CD8-positive, alpha-beta memory T cell (primary cell): ENCODE data around the gene TBC1D2B. TPM values are rescaled to one million over a fixed set of nuclear protein-coding genes. Genes with fewer than 3 reads are reported as not detected.
A peak's percentile ranks its signal among the peaks of the same experiment; 100 is the strongest.

Experiments used
- CTCF ChIA-PET: fragments of 350-600 bp; sonication (Branson Sonifier 250); formaldehyde crosslinking; loops from one replicate; lab custom pipeline; 2021; ENCODE audit warnings: antibody characterized with exemption; lab: Charles Lee
- POLR2A ChIA-PET: fragments of 350-600 bp; sonication (Branson Sonifier 250); formaldehyde crosslinking; loops from one replicate; lab custom pipeline; 2021; ENCODE audit warnings: antibody characterized with exemption; lab: Charles Lee
- DNase-seq, 5 donors: peaks; one replicate each; pipeline versions ENCODE4 v3.0.0 to v3.0.0-alpha.2; 2020 to 2022; ENCODE audit warnings: mixed read lengths in 1 of 5
- H3K27ac ChIP-seq: one replicate; pipeline ENCODE4 v1.7.0; 2013; ENCODE audit warnings: low read depth, mild to moderate bottlenecking, low read length, moderate library complexity
- H3K27me3 ChIP-seq: 2 replicates; pipeline ENCODE4 v1.7.0; 2013; ENCODE audit warnings: low read length, mild to moderate bottlenecking; ENCODE audit not compliant: insufficient read depth, poor library complexity, severe bottlenecking
- H3K36me3 ChIP-seq: 2 replicates; pipeline ENCODE4 v1.7.0; 2013; ENCODE audit warnings: mild to moderate bottlenecking, low read length, moderate library complexity; ENCODE audit not compliant: insufficient read depth
- H3K4me1 ChIP-seq: 2 replicates; pipeline ENCODE4 v1.7.0; 2013; ENCODE audit warnings: mild to moderate bottlenecking, low read length, moderate library complexity; ENCODE audit not compliant: insufficient read depth
- H3K4me3 ChIP-seq: 2 replicates; pipeline ENCODE4 v1.7.0; 2013; ENCODE audit warnings: mild to moderate bottlenecking, low read length
- H3K9me3 ChIP-seq: 2 replicates; pipeline ENCODE4 v1.7.0; 2013; ENCODE audit warnings: mild to moderate bottlenecking, low read length
- H3K27ac Mint-ChIP-seq, 8 donors: one replicate each; pipeline ENCODE4 v1.8.0; 2020 to 2021; ENCODE audit warnings: mixed read lengths in 8 of 8, mild to moderate bottlenecking in 6 of 8, inconsistent platforms in 3 of 8, moderate library complexity in 3 of 8
- H3K27me3 Mint-ChIP-seq, 2 donors: one replicate each; pipeline ENCODE4 v1.8.0; 2020 to 2021; ENCODE audit warnings: mixed read lengths in 2 of 2, mild to moderate bottlenecking in 1 of 2, moderate library complexity in 1 of 2
- H3K36me3 Mint-ChIP-seq, 3 donors: one replicate each; pipeline ENCODE4 v1.8.0; 2020 to 2021; ENCODE audit warnings: mixed read lengths in 3 of 3, inconsistent platforms in 1 of 3, mild to moderate bottlenecking in 1 of 3
- H3K4me1 Mint-ChIP-seq, 3 donors: one replicate each; pipeline ENCODE4 v1.8.0; 2020 to 2021; ENCODE audit warnings: mixed read lengths in 3 of 3, inconsistent platforms in 1 of 3, mild to moderate bottlenecking in 1 of 3
- H3K4me3 Mint-ChIP-seq, 7 donors: one replicate each; pipeline ENCODE4 v1.8.0; 2020 to 2021; ENCODE audit warnings: mixed read lengths in 7 of 7, mild to moderate bottlenecking in 6 of 7, moderate library complexity in 4 of 7, inconsistent platforms in 2 of 7
- H3K9me3 Mint-ChIP-seq, 5 donors: one replicate each; pipeline ENCODE4 v1.8.0; 2020 to 2022; ENCODE audit warnings: mixed read lengths in 5 of 5, mild to moderate bottlenecking in 3 of 5, moderate library complexity in 2 of 5, inconsistent platforms in 1 of 5
- polyA plus RNA-seq: library from polyadenylated mRNA; unstranded; fragments of 300-500 nt; fragmentation: Illumina TruSeq; gene quantifications from one replicate; pipeline ENCODE4 v1.2.3, GENCODE V29; 2021
- total RNA-seq, 2 experiments: library from RNA; stranded (reverse); gene quantifications; one replicate each; pipeline ENCODE4 v1.2.3, GENCODE V29; 2021

TBC1D2B gene
- total and polyA plus RNA-seq, 3 experiments from 2014 or later: 26.4 to 41.1 (median 40.1) TPM

- CTCF ChIA-PET: interaction anchor here (0.7 to 1.3 kb wide), 7 partner anchors 10 to 63 kb away, joined by 3 to 6 read pairs (median 4); no protein-coding TSS in a partner anchor
Observed at GRCh38 chr15:78045189-78045588, 32.3 kb downstream of the TBC1D2B start.

GRCh38 chr15:78044407-78045155 lies 32.9 kb downstream of the TBC1D2B start:
- H3K9me3 Mint-ChIP-seq: no peaks in the 10 kb centered on the region
- H3K27me3 ChIP-seq: no peaks in the 10 kb centered on the region
- H3K27ac Mint-ChIP-seq: peak overlapping the region; percentile 89 to 100 (median 98)
- peak overlapping the region in 6 of 7 donors; percentile 67 to 90 (median 76) for H3K4me3 Mint-ChIP-seq
- peak in 4 of 5 donors; percentile 37 to 74 (median 54) for DNase-seq
- POLR2A ChIA-PET: interaction anchor here (0.5 to 1.0 kb wide), 5 partner anchors 11 to 68 kb away, joined by 3 read pairs; no protein-coding TSS in a partner anchor
- peaks cover 90 to 100% (median 94%) of the 10 kb centered on the region in 3 donors for H3K4me1 Mint-ChIP-seq
- H3K36me3 Mint-ChIP-seq: peaks cover 6 to 42% (median 16%) of the 10 kb centered on the region in 3 donors
- H3K27me3 Mint-ChIP-seq: peaks cover 0 to 1% of the 10 kb centered on the region in 2 donors
- H3K9me3 ChIP-seq: no peaks in the 10 kb centered on the region
- CTCF ChIA-PET: interaction anchor here (0.7 to 1.3 kb wide), 8 partner anchors 9 to 78 kb away, joined by 3 to 6 read pairs (median 4); no protein-coding TSS in a partner anchor
- H3K27ac ChIP-seq: peak overlapping the region; percentile 44
- peaks cover 93% of the 10 kb centered on the region for H3K4me1 ChIP-seq
- peaks cover 6% of the 10 kb centered on the region for H3K36me3 ChIP-seq
- H3K4me3 ChIP-seq: no peak overlapping the region

More at GRCh38 chr15:78045189-78045588, 32.3 kb downstream of the TBC1D2B start:
- no peaks in the 10 kb centered on the region for H3K9me3 Mint-ChIP-seq
- DNase-seq: no peak
- peaks cover 3 to 38% (median 14%) of the 10 kb centered on the region in 3 donors for H3K36me3 Mint-ChIP-seq
- peaks cover 6% of the 10 kb centered on the region for H3K36me3 ChIP-seq
- H3K4me3 ChIP-seq: no peak overlapping the region
- peaks cover 90 to 100% (median 94%) of the 10 kb centered on the region in 3 donors for H3K4me1 Mint-ChIP-seq
- H3K4me1 ChIP-seq: peaks cover 93% of the 10 kb centered on the region
- H3K27me3 ChIP-seq: no peaks in the 10 kb centered on the region
- peak overlapping the region; percentile 44 for H3K27ac ChIP-seq
- peak overlapping the region in 4 of 7 donors; percentile 16 to 57 (median 40) for H3K4me3 Mint-ChIP-seq
- POLR2A ChIA-PET: interaction anchor here (0.5 to 1.0 kb wide), 5 partner anchors 10 to 68 kb away, joined by 3 read pairs; no protein-coding TSS in a partner anchor
- no peaks in the 10 kb centered on the region for H3K9me3 ChIP-seq
- peaks cover 0 to 1% of the 10 kb centered on the region in 2 donors for H3K27me3 Mint-ChIP-seq
- H3K27ac Mint-ChIP-seq: peak overlapping the region; percentile 87 to 98 (median 96)

- H3K27me3 Mint-ChIP-seq: peaks cover 0 to 3% of the 10 kb centered on the region in 2 donors
- no peak for DNase-seq
- H3K9me3 ChIP-seq: no peaks in the 10 kb centered on the region
- ChIA-PET POLR2A (interaction anchor here (1.4 to 1.7 kb wide), 2 partner anchors 20 to 26 kb away, joined by 5 to 6 read pairs; no protein-coding TSS in a partner anchor), CTCF (interaction anchor here (1.0 to 1.6 kb wide), 3 partner anchors 8 to 74 kb away, joined by 3 to 8 read pairs (median 5); no protein-coding TSS in a partner anchor)
- H3K4me1 Mint-ChIP-seq: peaks cover 89 to 100% (median 94%) of the 10 kb centered on the region in 3 donors
- H3K27ac ChIP-seq: no peak overlapping the region
- peaks cover 91% of the 10 kb centered on the region for H3K4me1 ChIP-seq
- peaks cover 7 to 58% (median 17%) of the 10 kb centered on the region in 3 donors for H3K36me3 Mint-ChIP-seq
- H3K27me3 ChIP-seq: no peaks in the 10 kb centered on the region
- no peaks in the 10 kb centered on the region for H3K9me3 Mint-ChIP-seq
- no peak overlapping the region for H3K4me3 ChIP-seq
- H3K4me3 Mint-ChIP-seq: no peak overlapping the region
- H3K36me3 ChIP-seq: peaks cover 6% of the 10 kb centered on the region
- peak overlapping the region in 7 of 8 donors; percentile 86 to 94 (median 89) for H3K27ac Mint-ChIP-seq
Observed at GRCh38 chr15:78041946-78042345, 35.6 kb downstream of the TBC1D2B start.

GRCh38 chr15:78040653-78041244 lies 36.8 kb downstream of the TBC1D2B start:
- peaks cover 6% of the 10 kb centered on the region for H3K36me3 ChIP-seq
- no peak overlapping the region for H3K27ac ChIP-seq
- no peak for DNase-seq

GRCh38 chr15:78038585-78039247 lies 38.8 kb downstream of the TBC1D2B start:
- Histone ChIP-seq H3K4me1 (peaks cover 92% of the 10 kb centered on the region), H3K27me3 (no peaks in the 10 kb centered on the region), H3K4me3 (no peak overlapping the region), H3K27ac (no peak overlapping the region), H3K36me3 (peaks cover 6% of the 10 kb centered on the region), H3K9me3 (no peaks in the 10 kb centered on the region)
- Mint-ChIP-seq H3K27me3 (peaks cover 0 to 3% of the 10 kb centered on the region in 2 donors), H3K4me3 (peak overlapping the region in 4 of 7 donors; percentile 1 to 75 (median 45)), H3K36me3 (peaks cover 4 to 52% (median 13%) of the 10 kb centered on the region in 3 donors), H3K27ac (peak overlapping the region; percentile 86 to 97 (median 94)), H3K4me1 (peaks cover 89 to 100% (median 95%) of the 10 kb centered on the region in 3 donors), H3K9me3 (no peaks in the 10 kb centered on the region)
- ChIA-PET POLR2A (no interaction called here), CTCF (no interaction called here)
- no peak for DNase-seq

More at GRCh38 chr15:78040653-78041244, 36.8 kb downstream of the TBC1D2B start:
- peak overlapping the region in 4 of 7 donors; percentile 20 to 54 (median 47) for H3K4me3 Mint-ChIP-seq
- H3K9me3 Mint-ChIP-seq: no peaks in the 10 kb centered on the region
- H3K27me3 Mint-ChIP-seq: peaks cover 0 to 3% of the 10 kb centered on the region in 2 donors
- Histone ChIP-seq H3K9me3 (no peaks in the 10 kb centered on the region), H3K27me3 (no peaks in the 10 kb centered on the region), H3K4me1 (peaks cover 91% of the 10 kb centered on the region), H3K4me3 (no peak overlapping the region)
- H3K36me3 Mint-ChIP-seq: peaks cover 7 to 60% (median 17%) of the 10 kb centered on the region in 3 donors
- ChIA-PET POLR2A (interaction anchor here (0.6 to 1.0 kb wide), 2 partner anchors 9 to 18 kb away, joined by 3 read pairs; no protein-coding TSS in a partner anchor), CTCF (interaction anchor here (1.0 kb wide), 1 partner anchor 73 kb away, joined by 3 read pairs; no protein-coding TSS in a partner anchor)
- peaks cover 88 to 100% (median 94%) of the 10 kb centered on the region in 3 donors for H3K4me1 Mint-ChIP-seq
- H3K27ac Mint-ChIP-seq: peak overlapping the region; percentile 86 to 95 (median 94)

DNA sequence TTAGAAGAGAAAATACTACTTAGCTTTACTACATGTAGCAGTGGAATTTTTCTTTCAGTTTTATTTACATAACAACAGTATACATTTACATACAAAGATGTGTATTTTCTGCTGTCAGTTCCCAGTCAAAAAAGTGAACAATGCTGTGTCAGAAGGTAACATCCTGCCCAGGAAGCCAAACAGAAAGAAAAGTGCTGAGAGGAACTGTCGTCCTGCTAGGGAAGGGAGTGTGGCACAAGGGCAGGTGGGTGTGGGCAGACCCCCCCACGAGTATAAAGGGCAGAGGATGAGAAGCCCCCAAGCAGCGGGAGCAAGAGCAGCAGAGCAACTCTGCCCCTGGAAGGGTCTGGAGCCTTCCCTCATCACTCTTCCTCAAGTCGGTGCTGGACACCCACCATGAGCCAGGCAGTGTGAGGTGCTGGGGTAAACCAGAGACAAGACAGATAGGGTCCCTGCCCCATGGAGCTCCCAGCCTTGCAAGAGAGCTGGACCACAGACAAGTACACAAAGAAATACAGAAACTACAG lies 39.7 kb downstream of the TBC1D2B start:
- H3K4me1 Mint-ChIP-seq: peaks cover 89 to 100% (median 95%) of the 10 kb centered on the region in 3 donors
- no peak for DNase-seq
- Histone ChIP-seq H3K9me3 (no peaks in the 10 kb centered on the region), H3K27ac (no peak overlapping the region), H3K4me1 (peaks cover 90% of the 10 kb centered on the region), H3K36me3 (peaks cover 6% of the 10 kb centered on the region), H3K27me3 (no peaks in the 10 kb centered on the region), H3K4me3 (no peak overlapping the region)
- peaks cover 0 to 3% of the 10 kb centered on the region in 2 donors for H3K27me3 Mint-ChIP-seq
- peak overlapping the region in 6 of 7 donors; percentile 66 to 75 (median 72) for H3K4me3 Mint-ChIP-seq
- H3K9me3 Mint-ChIP-seq: no peaks in the 10 kb centered on the region
- POLR2A ChIA-PET: no interaction called here
- CTCF ChIA-PET: interaction anchor here (1.3 kb wide), 1 partner anchor 70 kb away, joined by 3 read pairs; no protein-coding TSS in a partner anchor
- H3K36me3 Mint-ChIP-seq: peaks cover 4 to 45% (median 12%) of the 10 kb centered on the region in 3 donors
- peak overlapping the region; percentile 56 to 97 (median 94) for H3K27ac Mint-ChIP-seq

DNA sequence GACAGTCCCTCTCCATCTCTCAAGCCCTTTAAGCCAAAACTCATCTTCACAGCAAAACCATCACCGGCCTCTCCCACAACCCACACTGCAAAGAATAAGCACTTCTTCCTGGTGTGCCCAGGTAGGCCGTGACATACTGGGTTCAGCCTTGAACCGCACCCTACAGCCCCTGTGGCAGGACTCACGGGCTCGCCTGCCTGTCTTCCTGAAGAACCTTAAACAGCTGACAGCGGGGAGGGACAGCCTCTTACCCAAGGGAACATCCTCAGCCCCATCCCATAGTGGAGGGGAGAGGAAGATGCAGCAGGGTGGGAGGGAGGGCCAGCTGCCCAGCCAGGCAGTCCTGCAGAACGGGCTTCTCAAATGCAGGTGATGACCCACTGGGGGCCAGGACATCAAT lies 40.2 kb downstream of the TBC1D2B start:
- no peaks in the 10 kb centered on the region for H3K9me3 ChIP-seq
- Mint-ChIP-seq H3K4me1 (peaks cover 89 to 100% (median 95%) of the 10 kb centered on the region in 3 donors), H3K36me3 (peaks cover 4 to 41% (median 7%) of the 10 kb centered on the region in 3 donors), H3K4me3 (peak overlapping the region in 6 of 7 donors; percentile 27 to 64 (median 57)), H3K27ac (peak overlapping the region; percentile 86 to 97 (median 94)), H3K27me3 (peaks cover 0 to 3% of the 10 kb centered on the region in 2 donors), H3K9me3 (no peaks in the 10 kb centered on the region)
- no peak overlapping the region for H3K27ac ChIP-seq
- CTCF ChIA-PET: interaction anchor here (1.2 to 4.0 kb wide), 3 partner anchors 14 to 71 kb away, joined by 3 to 38 read pairs (median 3); no protein-coding TSS in a partner anchor
- peaks cover 85% of the 10 kb centered on the region for H3K4me1 ChIP-seq
- POLR2A ChIA-PET: interaction anchor here (0.7 kb wide), 1 partner anchor 33 kb away, joined by 3 read pairs; no protein-coding TSS in a partner anchor
- no peak overlapping the region for H3K4me3 ChIP-seq
- H3K36me3 ChIP-seq: peaks cover 5% of the 10 kb centered on the region
- H3K27me3 ChIP-seq: no peaks in the 10 kb centered on the region
- no peak for DNase-seq
